Activated naive CD4-positive, alpha-beta T cell treated with anti-CD3 and anti-CD28 coated beads, Interleukin-2, amount 50 U/mL, for 72 hours (primary cell): Measurements from ENCODE around the gene DTNB. TPM values are rescaled to one million over a fixed set of nuclear protein-coding genes. Genes with fewer than 3 reads are reported as not detected.
"Not testable (repeated sequence)": the region's sequence is repeated elsewhere in the genome, so short reads cannot be mapped to it uniquely, and the experiment has no call there.

ENCODE experiments used
- ATAC-seq, 2 donors: fragments of 150-1000 bp; cut with Tn5 transposase; 2 replicates each; pipeline ENCODE4 v1.10.0; 2021; ENCODE audit warnings: mild to moderate bottlenecking in 2 of 2, moderate library complexity in 2 of 2
- DNase-seq, 2 donors: peaks; one replicate each; pipeline ENCODE4 v3.0.0; 2021 to 2022; ENCODE audit warnings: low spot score in 2 of 2
- H3K27ac Mint-ChIP-seq, 2 donors: one replicate each; pipeline ENCODE4 v1.8.0; 2022; ENCODE audit warnings: mild to moderate bottlenecking in 2 of 2, mixed read lengths in 2 of 2
- H3K36me3 Mint-ChIP-seq, 2 donors: one replicate each; pipeline ENCODE4 v1.8.0; 2022; ENCODE audit warnings: mixed read lengths in 2 of 2
- H3K9me3 Mint-ChIP-seq, 2 donors: one replicate each; pipeline ENCODE4 v1.8.0; 2022; ENCODE audit warnings: mixed read lengths in 2 of 2
- total RNA-seq, 2 donors: library from RNA; stranded (reverse); gene quantifications; one replicate each; pipeline ENCODE4 v1.2.3, GENCODE V29; 2022

Gene DTNB
- total RNA-seq, 2 donors from 2014 or later: 17.1 to 20.0 TPM

GRCh38 chr2:25419678-25420242 is 253.6 kb downstream of the DTNB start:
- peaks cover 14 to 17% of the 10 kb centered on the region in 2 donors for H3K36me3 Mint-ChIP-seq
- no peak for ATAC-seq
- DNase-seq: no peak
- H3K9me3 Mint-ChIP-seq: peaks cover 10 to 12% of the 10 kb centered on the region in 2 donors
- no peak overlapping the region for H3K27ac Mint-ChIP-seq

GRCh38 chr2:25418944-25419677 is 254.3 kb downstream of the DTNB start:
- peaks cover 10 to 12% of the 10 kb centered on the region in 2 donors for H3K9me3 Mint-ChIP-seq
- DNase-seq: no peak
- peak overlapping the region in 1 of 2 donors; percentile 69 for H3K27ac Mint-ChIP-seq
- peaks cover 14 to 17% of the 10 kb centered on the region in 2 donors for H3K36me3 Mint-ChIP-seq
- ATAC-seq: no peak

GRCh38 chr2:25417715-25418369 is 255.5 kb downstream of the DTNB start:
- H3K9me3 Mint-ChIP-seq: peaks cover 10 to 12% of the 10 kb centered on the region in 2 donors
- H3K27ac Mint-ChIP-seq: peak overlapping the region in 1 of 2 donors; percentile 24
- H3K36me3 Mint-ChIP-seq: peaks cover 14 to 17% of the 10 kb centered on the region in 2 donors
- DNase-seq (no peak), ATAC-seq (no peak)

- no peak for ATAC-seq
- peaks cover 14 to 17% of the 10 kb centered on the region in 2 donors for H3K36me3 Mint-ChIP-seq
- DNase-seq: no peak
- peaks cover 10 to 12% of the 10 kb centered on the region in 2 donors for H3K9me3 Mint-ChIP-seq
- no peak overlapping the region for H3K27ac Mint-ChIP-seq
Measured at GRCh38 chr2:25416674-25417073, 256.7 kb downstream of the DTNB start.

GRCh38 chr2:25414781-25415180 is 258.6 kb downstream of the DTNB start:
- no peak overlapping the region for H3K27ac Mint-ChIP-seq
- no peak for ATAC-seq
- no peak for DNase-seq
- peaks cover 10 to 12% of the 10 kb centered on the region in 2 donors for H3K9me3 Mint-ChIP-seq
- peaks cover 14 to 17% of the 10 kb centered on the region in 2 donors for H3K36me3 Mint-ChIP-seq

GRCh38 chr2:25413409-25413808 is 260.0 kb downstream of the DTNB start:
- DNase-seq, ATAC-seq, H3K27ac Mint-ChIP-seq: not testable (repeated sequence)
- H3K36me3 Mint-ChIP-seq: peaks cover 10 to 13% of the 10 kb centered on the region in 2 donors
- H3K9me3 Mint-ChIP-seq: peaks cover 10 to 12% of the 10 kb centered on the region in 2 donors

GRCh38 chr2:25411753-25412152 is 261.6 kb downstream of the DTNB start:
- H3K36me3 Mint-ChIP-seq: no peaks in the 10 kb centered on the region

GRCh38 chr2:25411281-25411680 is 262.1 kb downstream of the DTNB start:
- ATAC-seq: no peak
- Mint-ChIP-seq H3K27ac (no peak overlapping the region), H3K9me3 (no peaks in the 10 kb centered on the region), H3K36me3 (no peaks in the 10 kb centered on the region)
- no peak for DNase-seq

More at GRCh38 chr2:25411753-25412152, 261.6 kb downstream of the DTNB start:
- ATAC-seq (no peak), DNase-seq (no peak)
- H3K9me3 Mint-ChIP-seq: no peaks in the 10 kb centered on the region
- no peak overlapping the region for H3K27ac Mint-ChIP-seq

GRCh38 chr2:25410370-25410769 is 263.0 kb downstream of the DTNB start:
- Mint-ChIP-seq H3K9me3 (no peaks in the 10 kb centered on the region), H3K36me3 (no peaks in the 10 kb centered on the region), H3K27ac (no peak overlapping the region)
- DNase-seq: no peak
- no peak for ATAC-seq

- Mint-ChIP-seq H3K27ac (no peak overlapping the region), H3K9me3 (no peaks in the 10 kb centered on the region), H3K36me3 (no peaks in the 10 kb centered on the region)
- no peak for ATAC-seq
- no peak for DNase-seq
Measured at GRCh38 chr2:25409468-25409867, 263.9 kb downstream of the DTNB start.

- no peak for DNase-seq
- no peak for ATAC-seq
- H3K36me3 Mint-ChIP-seq: no peaks in the 10 kb centered on the region
- no peaks in the 10 kb centered on the region for H3K9me3 Mint-ChIP-seq
- H3K27ac Mint-ChIP-seq: no peak overlapping the region
Measured at GRCh38 chr2:25409044-25409443, 264.3 kb downstream of the DTNB start.

- Mint-ChIP-seq H3K36me3 (no peaks in the 10 kb centered on the region), H3K27ac (no peak overlapping the region), H3K9me3 (no peaks in the 10 kb centered on the region)
- ATAC-seq: no peak
- no peak for DNase-seq
Measured at GRCh38 chr2:25405611-25406295, 267.6 kb downstream of the DTNB start.

- ATAC-seq: peak; percentile 11 to 50
- H3K27ac Mint-ChIP-seq: peak overlapping the region; percentile 46 to 50
- H3K9me3 Mint-ChIP-seq, DNase-seq, H3K36me3 Mint-ChIP-seq: not testable (repeated sequence)
Measured at GRCh38 chr2:25403120-25403760, 270.1 kb downstream of the DTNB start.

- no peaks in the 10 kb centered on the region for H3K9me3 Mint-ChIP-seq
- no peaks in the 10 kb centered on the region for H3K36me3 Mint-ChIP-seq
- no peak for DNase-seq
- ATAC-seq: peak in 1 of 2 donors; percentile 24
- peak overlapping the region in 1 of 2 donors; percentile 22 for H3K27ac Mint-ChIP-seq
Measured at GRCh38 chr2:25402477-25402876, 270.9 kb downstream of the DTNB start.

GRCh38 chr2:25401307-25402026 is 271.9 kb downstream of the DTNB start:
- DNase-seq (no peak), ATAC-seq (no peak)
- peak overlapping the region in 1 of 2 donors; percentile 4 for H3K27ac Mint-ChIP-seq
- no peaks in the 10 kb centered on the region for H3K9me3 Mint-ChIP-seq
- H3K36me3 Mint-ChIP-seq: no peaks in the 10 kb centered on the region
